WTC11 (cell line): Measurements from ENCODE around the gene FNDC7. TPM values are rescaled to one million over a fixed set of nuclear protein-coding genes. Genes with fewer than 3 reads are reported as not detected.
"Not testable (repeated sequence)": the region's sequence is repeated elsewhere in the genome, so short reads cannot be mapped to it uniquely, and the experiment has no call there.

Experiments
- ATAC-seq: fragments of 200-7000 bp; cut with Tn5 transposase; 2 replicates; pipeline ENCODE4 v1.10.0; 2021; ENCODE audit warnings: mild to moderate bottlenecking, moderate library complexity
- CTCF ChIA-PET: fragments of 300-600 bp; sonication (Branson Sonifier 250); formaldehyde crosslinking; loops from one replicate; lab custom pipeline; 2021; ENCODE audit warnings: antibody characterized with exemption; lab: Charles Lee
- POLR2A ChIA-PET: fragments of 350-600 bp; sonication (Branson Sonifier 250); formaldehyde crosslinking; loops from one replicate; lab custom pipeline; 2021; ENCODE audit warnings: antibody characterized with exemption; lab: Charles Lee
- DNase-seq: peaks from one replicate; pipeline ENCODE4 v3.0.0; 2021; ENCODE audit warnings: low spot score
- H3K27ac Mint-ChIP-seq: 2 replicates; pipeline ENCODE4 v1.8.0; 2021; ENCODE audit warnings: mixed read lengths
- H3K27me3 Mint-ChIP-seq: 2 replicates; pipeline ENCODE4 v1.8.0; 2021; ENCODE audit warnings: low read depth, mild to moderate bottlenecking, moderate library complexity, mixed read lengths
- H3K36me3 Mint-ChIP-seq: 2 replicates; pipeline ENCODE4 v1.8.0; 2021; ENCODE audit warnings: mixed read lengths
- H3K4me1 Mint-ChIP-seq: 2 replicates; pipeline ENCODE4 v1.8.0; 2022; ENCODE audit warnings: mixed read lengths
- H3K4me3 Mint-ChIP-seq: 2 replicates; pipeline ENCODE4 v1.8.0; 2021; ENCODE audit warnings: mild to moderate bottlenecking, moderate library complexity, mixed read lengths
- H3K9me3 Mint-ChIP-seq: 2 replicates; pipeline ENCODE4 v1.8.0; 2021; ENCODE audit warnings: mixed read lengths
- ELF4 ChIP-seq: sonication (generic); formaldehyde crosslinking; IDR thresholded peaks from 2 replicates; pipeline ENCODE4 v1.8.1; 2022; ENCODE audit warnings: low read depth, mild to moderate bottlenecking, moderate library complexity, missing genetic modification reagents
- SMAD4 ChIP-seq: sonication (generic); formaldehyde crosslinking; IDR thresholded peaks from 2 replicates; pipeline ENCODE4 v1.8.0; 2022; ENCODE audit warnings: mild to moderate bottlenecking, missing genetic modification reagents
- TP53 ChIP-seq: sonication (generic); formaldehyde crosslinking; IDR thresholded peaks from 2 replicates; pipeline ENCODE4 v1.8.1; 2023; ENCODE audit warnings: mild to moderate bottlenecking, missing genetic modification reagents
- ZNF423 ChIP-seq: fragments of 250-450 bp; sonication (Bioruptor Pico); IDR thresholded peaks from 2 replicates; pipeline ENCODE4 v2.1.2; 2022; ENCODE audit warnings: mild to moderate bottlenecking, moderate library complexity
- total RNA-seq: library from RNA; stranded (reverse); gene quantifications from 3 replicates; pipeline ENCODE4 v1.2.3, GENCODE V29; 2021
- TF ChIP-seq, protein P1 (sequence below): sonication (generic); formaldehyde crosslinking; IDR thresholded peaks from 2 replicates; pipeline ENCODE4 v1.8.0; 2022; ENCODE audit warnings: mild to moderate bottlenecking, missing genetic modification reagents
- TF ChIP-seq, protein P2 (sequence below): sonication (generic); formaldehyde crosslinking; IDR thresholded peaks from 2 replicates; pipeline ENCODE4 v1.8.1; 2022; ENCODE audit warnings: low read depth, mild to moderate bottlenecking, moderate library complexity, missing genetic modification reagents, borderline replicate concordance
- TF ChIP-seq, protein P3 (sequence below): fragments of 250-450 bp; sonication (Bioruptor Pico); IDR thresholded peaks from 2 replicates; pipeline ENCODE4 v1.9.0; 2021; ENCODE audit warnings: mild to moderate bottlenecking
- TF ChIP-seq, protein P4 (sequence below): sonication (generic); formaldehyde crosslinking; IDR thresholded peaks from 2 replicates; pipeline ENCODE4 v1.8.0; 2022; ENCODE audit warnings: missing genetic modification reagents
- TF ChIP-seq, protein P5 (sequence below): sonication (generic); formaldehyde crosslinking; IDR thresholded peaks from 2 replicates; pipeline ENCODE4 v1.8.1; 2022; ENCODE audit warnings: missing genetic modification reagents, borderline replicate concordance
- TF ChIP-seq, protein P6 (sequence below): sonication (generic); formaldehyde crosslinking; IDR thresholded peaks from 2 replicates; pipeline ENCODE4 v1.8.0; 2022; ENCODE audit warnings: mild to moderate bottlenecking, missing genetic modification reagents

The FNDC7 gene
- total RNA-seq, 1 experiment from 2014 or later: 0.28 TPM

DNA sequence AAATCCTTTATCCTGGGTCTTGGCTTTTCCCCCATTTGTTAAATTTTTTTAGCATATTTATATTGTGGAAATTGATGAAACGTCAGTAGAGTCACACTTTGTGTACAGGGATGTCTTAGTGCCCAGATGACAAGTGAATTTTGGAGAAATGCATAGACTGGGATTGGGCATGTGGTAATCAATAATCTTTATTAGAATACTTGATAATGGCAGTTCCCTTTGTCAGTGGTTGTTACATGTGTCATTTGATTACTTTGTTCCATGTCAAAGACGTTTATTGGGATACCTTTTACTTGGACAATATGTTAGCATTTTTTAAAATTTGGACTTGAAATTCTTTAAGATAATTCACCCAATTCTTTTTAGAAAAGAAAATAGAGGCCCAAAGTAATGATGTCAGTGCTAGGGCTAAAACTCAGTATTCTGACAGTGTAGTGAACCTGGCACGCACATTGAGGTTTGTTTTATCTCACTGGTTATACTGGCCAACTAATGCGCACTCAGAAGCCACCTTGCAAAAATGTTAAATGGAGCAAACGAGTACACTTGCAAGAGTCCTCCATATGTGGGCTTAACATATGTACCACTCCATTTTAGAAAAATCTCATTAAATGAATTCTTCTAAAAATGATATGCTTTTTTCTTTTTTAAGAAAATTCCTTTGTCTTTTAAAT is 11.4 kb upstream of the FNDC7 start:
- Mint-ChIP-seq H3K27ac (no peak overlapping the region), H3K27me3 (no peaks in the 10 kb centered on the region), H3K36me3 (peaks cover 56% of the 10 kb centered on the region), H3K4me1 (no peaks in the 10 kb centered on the region), H3K9me3 (no peaks in the 10 kb centered on the region), H3K4me3 (no peak overlapping the region)
- DNase-seq (no peak), ATAC-seq (no peak)
- ChIA-PET POLR2A (no interaction called here), CTCF (no interaction called here)
- TF ChIP-seq ELF4 (CRISPR knock-in tag) (no peak), TP53 (no peak), ZNF423 (no peak), SMAD4 (no peak)
- TF ChIP-seq, protein P1, sequence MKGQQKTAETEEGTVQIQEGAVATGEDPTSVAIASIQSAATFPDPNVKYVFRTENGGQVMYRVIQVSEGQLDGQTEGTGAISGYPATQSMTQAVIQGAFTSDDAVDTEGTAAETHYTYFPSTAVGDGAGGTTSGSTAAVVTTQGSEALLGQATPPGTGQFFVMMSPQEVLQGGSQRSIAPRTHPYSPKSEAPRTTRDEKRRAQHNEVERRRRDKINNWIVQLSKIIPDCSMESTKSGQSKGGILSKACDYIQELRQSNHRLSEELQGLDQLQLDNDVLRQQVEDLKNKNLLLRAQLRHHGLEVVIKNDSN (CRISPR knock-in tag): no peak
- TF ChIP-seq, protein P2, sequence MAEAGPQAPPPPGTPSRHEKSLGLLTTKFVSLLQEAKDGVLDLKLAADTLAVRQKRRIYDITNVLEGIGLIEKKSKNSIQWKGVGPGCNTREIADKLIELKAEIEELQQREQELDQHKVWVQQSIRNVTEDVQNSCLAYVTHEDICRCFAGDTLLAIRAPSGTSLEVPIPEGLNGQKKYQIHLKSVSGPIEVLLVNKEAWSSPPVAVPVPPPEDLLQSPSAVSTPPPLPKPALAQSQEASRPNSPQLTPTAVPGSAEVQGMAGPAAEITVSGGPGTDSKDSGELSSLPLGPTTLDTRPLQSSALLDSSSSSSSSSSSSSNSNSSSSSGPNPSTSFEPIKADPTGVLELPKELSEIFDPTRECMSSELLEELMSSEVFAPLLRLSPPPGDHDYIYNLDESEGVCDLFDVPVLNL: no peak
- TF ChIP-seq, protein P3, sequence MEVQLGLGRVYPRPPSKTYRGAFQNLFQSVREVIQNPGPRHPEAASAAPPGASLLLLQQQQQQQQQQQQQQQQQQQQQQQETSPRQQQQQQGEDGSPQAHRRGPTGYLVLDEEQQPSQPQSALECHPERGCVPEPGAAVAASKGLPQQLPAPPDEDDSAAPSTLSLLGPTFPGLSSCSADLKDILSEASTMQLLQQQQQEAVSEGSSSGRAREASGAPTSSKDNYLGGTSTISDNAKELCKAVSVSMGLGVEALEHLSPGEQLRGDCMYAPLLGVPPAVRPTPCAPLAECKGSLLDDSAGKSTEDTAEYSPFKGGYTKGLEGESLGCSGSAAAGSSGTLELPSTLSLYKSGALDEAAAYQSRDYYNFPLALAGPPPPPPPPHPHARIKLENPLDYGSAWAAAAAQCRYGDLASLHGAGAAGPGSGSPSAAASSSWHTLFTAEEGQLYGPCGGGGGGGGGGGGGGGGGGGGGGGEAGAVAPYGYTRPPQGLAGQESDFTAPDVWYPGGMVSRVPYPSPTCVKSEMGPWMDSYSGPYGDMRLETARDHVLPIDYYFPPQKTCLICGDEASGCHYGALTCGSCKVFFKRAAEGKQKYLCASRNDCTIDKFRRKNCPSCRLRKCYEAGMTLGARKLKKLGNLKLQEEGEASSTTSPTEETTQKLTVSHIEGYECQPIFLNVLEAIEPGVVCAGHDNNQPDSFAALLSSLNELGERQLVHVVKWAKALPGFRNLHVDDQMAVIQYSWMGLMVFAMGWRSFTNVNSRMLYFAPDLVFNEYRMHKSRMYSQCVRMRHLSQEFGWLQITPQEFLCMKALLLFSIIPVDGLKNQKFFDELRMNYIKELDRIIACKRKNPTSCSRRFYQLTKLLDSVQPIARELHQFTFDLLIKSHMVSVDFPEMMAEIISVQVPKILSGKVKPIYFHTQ (CRISPR knock-in tag): no peak
- TF ChIP-seq, protein P4, sequence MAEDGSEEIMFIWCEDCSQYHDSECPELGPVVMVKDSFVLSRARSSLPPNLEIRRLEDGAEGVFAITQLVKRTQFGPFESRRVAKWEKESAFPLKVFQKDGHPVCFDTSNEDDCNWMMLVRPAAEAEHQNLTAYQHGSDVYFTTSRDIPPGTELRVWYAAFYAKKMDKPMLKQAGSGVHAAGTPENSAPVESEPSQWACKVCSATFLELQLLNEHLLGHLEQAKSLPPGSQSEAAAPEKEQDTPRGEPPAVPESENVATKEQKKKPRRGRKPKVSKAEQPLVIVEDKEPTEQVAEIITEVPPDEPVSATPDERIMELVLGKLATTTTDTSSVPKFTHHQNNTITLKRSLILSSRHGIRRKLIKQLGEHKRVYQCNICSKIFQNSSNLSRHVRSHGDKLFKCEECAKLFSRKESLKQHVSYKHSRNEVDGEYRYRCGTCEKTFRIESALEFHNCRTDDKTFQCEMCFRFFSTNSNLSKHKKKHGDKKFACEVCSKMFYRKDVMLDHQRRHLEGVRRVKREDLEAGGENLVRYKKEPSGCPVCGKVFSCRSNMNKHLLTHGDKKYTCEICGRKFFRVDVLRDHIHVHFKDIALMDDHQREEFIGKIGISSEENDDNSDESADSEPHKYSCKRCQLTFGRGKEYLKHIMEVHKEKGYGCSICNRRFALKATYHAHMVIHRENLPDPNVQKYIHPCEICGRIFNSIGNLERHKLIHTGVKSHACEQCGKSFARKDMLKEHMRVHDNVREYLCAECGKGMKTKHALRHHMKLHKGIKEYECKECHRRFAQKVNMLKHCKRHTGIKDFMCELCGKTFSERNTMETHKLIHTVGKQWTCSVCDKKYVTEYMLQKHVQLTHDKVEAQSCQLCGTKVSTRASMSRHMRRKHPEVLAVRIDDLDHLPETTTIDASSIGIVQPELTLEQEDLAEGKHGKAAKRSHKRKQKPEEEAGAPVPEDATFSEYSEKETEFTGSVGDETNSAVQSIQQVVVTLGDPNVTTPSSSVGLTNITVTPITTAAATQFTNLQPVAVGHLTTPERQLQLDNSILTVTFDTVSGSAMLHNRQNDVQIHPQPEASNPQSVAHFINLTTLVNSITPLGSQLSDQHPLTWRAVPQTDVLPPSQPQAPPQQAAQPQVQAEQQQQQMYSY (CRISPR knock-in tag): no peak
- TF ChIP-seq, protein P5, sequence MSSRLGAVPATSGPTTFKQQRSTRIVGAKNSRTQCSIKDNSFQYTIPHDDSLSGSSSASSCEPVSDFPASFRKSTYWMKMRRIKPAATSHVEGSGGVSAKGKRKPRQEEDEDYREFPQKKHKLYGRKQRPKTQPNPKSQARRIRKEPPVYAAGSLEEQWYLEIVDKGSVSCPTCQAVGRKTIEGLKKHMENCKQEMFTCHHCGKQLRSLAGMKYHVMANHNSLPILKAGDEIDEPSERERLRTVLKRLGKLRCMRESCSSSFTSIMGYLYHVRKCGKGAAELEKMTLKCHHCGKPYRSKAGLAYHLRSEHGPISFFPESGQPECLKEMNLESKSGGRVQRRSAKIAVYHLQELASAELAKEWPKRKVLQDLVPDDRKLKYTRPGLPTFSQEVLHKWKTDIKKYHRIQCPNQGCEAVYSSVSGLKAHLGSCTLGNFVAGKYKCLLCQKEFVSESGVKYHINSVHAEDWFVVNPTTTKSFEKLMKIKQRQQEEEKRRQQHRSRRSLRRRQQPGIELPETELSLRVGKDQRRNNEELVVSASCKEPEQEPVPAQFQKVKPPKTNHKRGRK (CRISPR knock-in tag): no peak
- TF ChIP-seq, protein P6, sequence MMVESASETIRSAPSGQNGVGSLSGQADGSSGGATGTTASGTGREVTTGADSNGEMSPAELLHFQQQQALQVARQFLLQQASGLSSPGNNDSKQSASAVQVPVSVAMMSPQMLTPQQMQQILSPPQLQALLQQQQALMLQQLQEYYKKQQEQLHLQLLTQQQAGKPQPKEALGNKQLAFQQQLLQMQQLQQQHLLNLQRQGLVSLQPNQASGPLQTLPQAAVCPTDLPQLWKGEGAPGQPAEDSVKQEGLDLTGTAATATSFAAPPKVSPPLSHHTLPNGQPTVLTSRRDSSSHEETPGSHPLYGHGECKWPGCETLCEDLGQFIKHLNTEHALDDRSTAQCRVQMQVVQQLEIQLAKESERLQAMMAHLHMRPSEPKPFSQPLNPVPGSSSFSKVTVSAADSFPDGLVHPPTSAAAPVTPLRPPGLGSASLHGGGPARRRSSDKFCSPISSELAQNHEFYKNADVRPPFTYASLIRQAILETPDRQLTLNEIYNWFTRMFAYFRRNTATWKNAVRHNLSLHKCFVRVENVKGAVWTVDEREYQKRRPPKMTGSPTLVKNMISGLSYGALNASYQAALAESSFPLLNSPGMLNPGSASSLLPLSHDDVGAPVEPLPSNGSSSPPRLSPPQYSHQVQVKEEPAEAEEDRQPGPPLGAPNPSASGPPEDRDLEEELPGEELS (CRISPR knock-in tag): no peak

DNA sequence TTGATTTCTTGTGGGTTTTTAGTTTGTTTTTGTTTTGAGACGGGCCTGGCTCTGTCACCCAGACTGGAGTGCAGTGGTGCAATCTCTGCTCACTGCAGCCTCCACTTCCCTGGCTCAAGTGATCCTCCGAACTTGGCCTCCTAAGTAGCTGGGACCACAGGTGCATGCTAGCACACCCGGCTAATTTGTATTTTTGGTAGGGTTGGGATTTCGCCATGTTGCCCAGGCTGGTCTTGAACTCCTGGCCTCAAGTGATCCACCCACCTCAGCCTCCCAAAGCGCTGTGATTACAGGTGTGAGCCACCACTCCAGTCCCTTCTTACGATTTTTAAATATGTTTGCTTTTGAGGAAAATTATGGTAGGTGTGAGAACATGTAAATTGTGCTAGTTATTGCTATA is 10.6 kb upstream of the FNDC7 start:
- CTCF ChIA-PET: not testable (repeated sequence)
- TF ChIP-seq, protein P3 (CRISPR knock-in tag): peak; percentile 16; the same call in 1 of the 2 replicates
- TF ChIP-seq, all 79 proteins: peak for 1; not testable (repeated sequence) for 78
- not testable (repeated sequence) for H3K27ac Mint-ChIP-seq, H3K4me3 Mint-ChIP-seq, H3K27me3 Mint-ChIP-seq, H3K4me1 Mint-ChIP-seq, DNase-seq, H3K9me3 Mint-ChIP-seq, ATAC-seq
- peaks cover 48% of the 10 kb centered on the region for H3K36me3 Mint-ChIP-seq
- POLR2A ChIA-PET: interaction anchor here (1.8 kb wide), 1 partner anchor 9 kb away, joined by 6 read pairs; the partner anchor contains the start of gene PRPF38B
